OCI-LY1 (cell line): ENCODE results near the gene VSIR.

ENCODE experiments used
- H2AFZ ChIP-seq: fragments of 200-600 bp; sonication (generic), shearing (Covaris generic); 2 replicates; pipeline ENCODE4 v1.6.0; 2014; ENCODE audit warnings: antibody characterized with exemption, mild to moderate bottlenecking, low read length
- H3F3A ChIP-seq: fragments of 200-600 bp; sonication (generic), shearing (Covaris generic); 2 replicates; pipeline ENCODE4 v1.6.0; 2014; ENCODE audit warnings: mild to moderate bottlenecking, antibody characterized with exemption, low read length, moderate library complexity; ENCODE audit not compliant: insufficient read depth
- H3K27ac ChIP-seq: fragments of 200-600 bp; sonication (generic); 2 replicates; pipeline ENCODE4 v1.5.1; 2014; ENCODE audit warnings: low read length, mixed run types, mild to moderate bottlenecking, low read depth; ENCODE audit not compliant: poor library complexity, severe bottlenecking
- H3K27me3 ChIP-seq: fragments of 200-600 bp; sonication (generic); 2 replicates; pipeline ENCODE4 v1.6.0; 2014; ENCODE audit warnings: antibody characterized with exemption, mild to moderate bottlenecking, low read length, moderate library complexity; ENCODE audit not compliant: insufficient read depth
- H3K36me3 ChIP-seq: fragments of 200-600 bp; sonication (generic); 2 replicates; pipeline ENCODE4 v1.6.1; 2014; ENCODE audit warnings: mild to moderate bottlenecking, antibody characterized with exemption, low read length, moderate library complexity, mixed read lengths; ENCODE audit not compliant: insufficient read depth
- H3K4me1 ChIP-seq: fragments of 200-600 bp; sonication (generic); 2 replicates; pipeline ENCODE4 v1.5.1; 2014; ENCODE audit warnings: mild to moderate bottlenecking, low read length, moderate library complexity; ENCODE audit not compliant: insufficient read depth, severe bottlenecking
- H3K4me2 ChIP-seq: fragments of 200-600 bp; sonication (generic), shearing (Covaris generic); 2 replicates; pipeline ENCODE4 v1.6.1; 2014; ENCODE audit warnings: low read length
- H3K4me3 ChIP-seq: fragments of 200-600 bp; sonication (generic); 2 replicates; pipeline ENCODE4 v1.5.1; 2014; ENCODE audit warnings: low read length, low read depth, mild to moderate bottlenecking, mixed read lengths; ENCODE audit not compliant: poor library complexity, severe bottlenecking
- H3K79me2 ChIP-seq: fragments of 200-600 bp; shearing (Covaris generic); 2 replicates; pipeline ENCODE4 v1.6.1; 2016; ENCODE audit warnings: mixed run types, low read length, mixed read lengths; ENCODE audit not compliant: insufficient read depth
- H3K9ac ChIP-seq: fragments of 200-600 bp; sonication (generic), shearing (Covaris generic); 2 replicates; pipeline ENCODE4 v1.6.1; 2014; ENCODE audit warnings: mild to moderate bottlenecking, low read length, mixed read lengths
- H3K9me2 ChIP-seq: fragments of 200-600 bp; sonication (generic), shearing (Covaris generic); 2 replicates; pipeline ENCODE4 v1.6.1; 2014; ENCODE audit warnings: low read depth, mild to moderate bottlenecking, low read length, mixed read lengths
- H3K9me3 ChIP-seq: fragments of 200-600 bp; shearing (Covaris generic); 2 replicates; pipeline ENCODE4 v1.6.1; 2014; ENCODE audit warnings: low read length, mixed read lengths
- H4K20me1 ChIP-seq: fragments of 200-600 bp; sonication (generic), shearing (Covaris generic); 2 replicates; pipeline ENCODE4 v1.6.0; 2016; ENCODE audit warnings: mild to moderate bottlenecking, low read length; ENCODE audit not compliant: insufficient read depth
- CTCF ChIP-seq: fragments of 200-600 bp; sonication (generic), shearing (Covaris generic); IDR thresholded peaks from 2 replicates; pipeline ENCODE4 v1.5.1; 2017; ENCODE audit warnings: mild to moderate bottlenecking, antibody characterized with exemption, low read length, moderate library complexity, mixed read lengths
- EZH2 ChIP-seq: fragments of 200-600 bp; sonication (generic), shearing (Covaris generic); IDR thresholded peaks from 2 replicates; pipeline ENCODE4 v1.8.0; 2017; ENCODE audit warnings: borderline replicate concordance, mixed run types, mild to moderate bottlenecking, antibody characterized with exemption, low read length, moderate library complexity, mixed read lengths

VSIR gene

GRCh38 chr10:71778071-71778825 is 4.9 kb upstream of the VSIR start:
- Histone ChIP-seq H3K9me3 (no peaks in the 10 kb centered on the region), H3K27ac (no peak overlapping the region), H3K4me1 (peaks cover 8% of the 10 kb centered on the region), H3K4me3 (no peak overlapping the region), H3K9ac (no peak overlapping the region), H4K20me1 (no peaks in the 10 kb centered on the region), H3K79me2 (no peaks in the 10 kb centered on the region), H3F3A (no peaks in the 10 kb centered on the region), H3K4me2 (no peak overlapping the region), H2AFZ (no peak overlapping the region), H3K36me3 (no peaks in the 10 kb centered on the region), H3K9me2 (no peaks in the 10 kb centered on the region), H3K27me3 (no peaks in the 10 kb centered on the region; the same call in none of the 2 replicates)
- TF ChIP-seq EZH2: no peak
- TF ChIP-seq CTCF: no peak

GRCh38 chr10:71777213-71777985 is 4.1 kb upstream of the VSIR start:
- Histone ChIP-seq H3K27me3 (no peaks in the 10 kb centered on the region; the same call in none of the 2 replicates), H3K79me2 (no peaks in the 10 kb centered on the region), H3K36me3 (no peaks in the 10 kb centered on the region), H2AFZ (no peak overlapping the region), H3K9ac (no peak overlapping the region), H3K9me3 (no peaks in the 10 kb centered on the region), H3K9me2 (no peaks in the 10 kb centered on the region), H3K4me2 (no peak overlapping the region), H3K27ac (no peak overlapping the region), H4K20me1 (no peaks in the 10 kb centered on the region), H3F3A (no peaks in the 10 kb centered on the region), H3K4me3 (no peak overlapping the region), H3K4me1 (peaks cover 15% of the 10 kb centered on the region)
- TF ChIP-seq CTCF: no peak
- no peak for TF ChIP-seq EZH2

DNA sequence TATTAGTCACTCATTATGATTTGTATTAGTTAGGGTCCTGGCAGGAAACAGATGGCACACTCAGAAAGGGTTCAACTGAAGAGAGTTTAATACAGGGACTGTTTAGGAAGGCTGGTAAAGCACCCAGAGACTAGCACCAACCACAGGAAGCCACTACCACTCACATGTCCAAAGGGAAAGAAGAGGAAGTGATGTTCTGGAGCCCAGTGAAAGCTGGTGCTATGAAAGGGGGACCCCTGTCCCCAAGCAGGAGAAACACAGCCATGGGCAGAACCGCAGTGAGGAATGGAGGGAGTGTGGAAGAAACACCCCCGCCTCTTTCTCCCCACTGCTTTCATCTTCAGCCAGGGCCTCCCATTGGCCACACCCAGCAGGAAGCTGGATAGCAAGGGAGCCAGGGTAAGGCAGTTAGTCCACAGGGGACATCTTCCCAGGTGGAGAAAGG is 3.2 kb upstream of the VSIR start:
- H3K4me3 ChIP-seq: no peak overlapping the region
- no peak overlapping the region for H3K4me2 ChIP-seq
- H3K4me1 ChIP-seq: peaks cover 15% of the 10 kb centered on the region
- H3K9me2 ChIP-seq: no peaks in the 10 kb centered on the region
- no peaks in the 10 kb centered on the region for H4K20me1 ChIP-seq
- H3K9ac ChIP-seq: no peak overlapping the region
- no peak overlapping the region for H2AFZ ChIP-seq
- no peaks in the 10 kb centered on the region for H3K79me2 ChIP-seq
- H3K27ac ChIP-seq: no peak overlapping the region
- H3F3A ChIP-seq: no peaks in the 10 kb centered on the region
- H3K9me3 ChIP-seq: no peaks in the 10 kb centered on the region
- no peaks in the 10 kb centered on the region; the same call in none of the 2 replicates for H3K27me3 ChIP-seq
- no peak for TF ChIP-seq CTCF
- TF ChIP-seq EZH2: no peak
- H3K36me3 ChIP-seq: no peaks in the 10 kb centered on the region
